Endothelial cell of umbilical vein (primary cell): ENCODE measurements around the gene LGI4. TPM values are rescaled to one million over a fixed set of nuclear protein-coding genes. Genes with fewer than 3 reads are reported as not detected.

ENCODE experiments used
- BruUV-seq: library from RNA; stranded (reverse); fragments of 400-500 nt; replicated peaks from 2 replicates; lab custom pipeline; 2021; lab: Mats Ljungman, UMichigan
- CTCF ChIA-PET: fragments of 300-600, 350-600 bp; sonication (Branson Sonifier 250); formaldehyde crosslinking; loops from one replicate; lab custom pipeline; 2021; ENCODE audit warnings: antibody characterized with exemption, inconsistent platforms; lab: Charles Lee
- POLR2A ChIA-PET: fragments of 300-600, 350-600 bp; sonication (Branson Sonifier 250); formaldehyde crosslinking; loops from one replicate; lab custom pipeline; 2021; ENCODE audit warnings: antibody characterized with exemption, inconsistent platforms; lab: Charles Lee
- DNase-seq: peaks from one replicate; pipeline ENCODE4 v3.0.0-alpha.2; 2011; ENCODE audit warnings: low read depth, low spot score
- FAIRE-seq: peaks from 2 replicates; lab custom pipeline; 2011; peaks lifted over from hg19 to GRCh38; lab: Jason Lieb, UNC
- H2AFZ ChIP-seq: 2 replicates; pipeline ENCODE4 v1.6.0; 2012; ENCODE audit warnings: low read depth, low read length, control low read depth, inconsistent platforms
- H3K27ac ChIP-seq: 2 replicates; pipeline ENCODE4 v1.5.1; 2011; ENCODE audit warnings: low read depth, mild to moderate bottlenecking, control low read depth, low read length, moderate library complexity; ENCODE audit not compliant: insufficient read depth
- H3K27me3 ChIP-seq, 2 experiments: 2 replicates each; pipeline versions ENCODE4 v1.6.0 to v1.6.1; 2011; ENCODE audit warnings: low read length in 2 of 2, mixed read lengths in 1 of 2; ENCODE audit not compliant: control insufficient read depth in 2 of 2, insufficient read depth in 2 of 2
- H3K36me3 ChIP-seq, 2 experiments: 2 replicates in 1 of 2; 3 replicates in 1 of 2; pipeline ENCODE4 v1.5.1; 2011; ENCODE audit warnings: low read length in 2 of 2, mild to moderate bottlenecking in 1 of 2, moderate library complexity in 1 of 2; ENCODE audit not compliant: control insufficient read depth in 2 of 2, insufficient read depth in 2 of 2; ENCODE audit errors: extremely low read depth in 1 of 2
- H3K4me1 ChIP-seq: 3 replicates; pipeline ENCODE4 v1.5.1; 2011; ENCODE audit warnings: mild to moderate bottlenecking, low read length; ENCODE audit not compliant: control insufficient read depth, insufficient read depth; ENCODE audit errors: extremely low read depth
- H3K4me2 ChIP-seq: 2 replicates; pipeline ENCODE4 v1.6.1; 2011; ENCODE audit warnings: low read length, control low read depth, mixed read lengths; ENCODE audit not compliant: insufficient read depth
- H3K4me3 ChIP-seq, 3 experiments: fragments of 200-600 bp in 1 of 3; sonication (generic), shearing (Covaris generic) in 1 of 3; replicated peaks in 1 of 3; 2 replicates each; pipeline ENCODE4 v1.5.1; 2011 to 2016; ENCODE audit warnings: control low read depth in 3 of 3, low read length in 3 of 3, mild to moderate bottlenecking in 2 of 3, inconsistent platforms in 1 of 3, low read depth in 1 of 3, moderate library complexity in 1 of 3; ENCODE audit not compliant: insufficient read depth in 1 of 3
- H3K79me2 ChIP-seq: 2 replicates; pipeline ENCODE4 v1.6.0; 2012; ENCODE audit warnings: low read length, inconsistent platforms; ENCODE audit not compliant: control insufficient read depth, insufficient read depth
- H3K9ac ChIP-seq: replicated peaks from 2 replicates; pipeline ENCODE3; 2011; ENCODE audit warnings: low read length, control low read depth; ENCODE audit not compliant: insufficient read depth; ENCODE audit errors: extremely low read depth
- H3K9me1 ChIP-seq: replicated peaks from 3 replicates; pipeline ENCODE4 v1.6.0; 2011; ENCODE audit warnings: mild to moderate bottlenecking, low read length; ENCODE audit not compliant: control insufficient read depth, insufficient read depth; ENCODE audit errors: extremely low read depth
- H3K9me3 ChIP-seq: replicated peaks from 2 replicates; pipeline ENCODE4 v1.5.1; 2012; ENCODE audit warnings: low read length, inconsistent platforms; ENCODE audit not compliant: control insufficient read depth, insufficient read depth
- H4K20me1 ChIP-seq: replicated peaks from 2 replicates; pipeline ENCODE3; 2011; ENCODE audit warnings: mild to moderate bottlenecking, low read length; ENCODE audit not compliant: control insufficient read depth, insufficient read depth; ENCODE audit errors: extremely low read depth
- CTCF ChIP-seq, 2 donors: IDR thresholded peaks; 1 replicate in 1 of 2; 2 replicates in 1 of 2; pipeline ENCODE4 v1.5.1; 2011; ENCODE audit warnings: low read length in 2 of 2, mild to moderate bottlenecking in 2 of 2, moderate library complexity in 2 of 2, control low read depth in 1 of 2, inconsistent platforms in 1 of 2, low read depth in 1 of 2; ENCODE audit not compliant: insufficient read depth in 1 of 2; ENCODE audit errors: extremely low read depth in 1 of 2
- GATA2 ChIP-seq: IDR thresholded peaks from 2 replicates; pipeline ENCODE4 v1.7.0; 2011; ENCODE audit warnings: low read depth, mild to moderate bottlenecking, moderate library complexity, mixed read lengths, low read length; ENCODE audit not compliant: insufficient read length, insufficient read depth
- POLR2A ChIP-seq: IDR thresholded peaks from 2 replicates; pipeline ENCODE4 v1.6.1; 2012; ENCODE audit warnings: low read depth, mild to moderate bottlenecking, control low read depth, low read length
- dilution Hi-C: fragments of 300-500 bp; cut with MboI; formaldehyde crosslinking; loops from one replicate; pipeline ENCODE4 v1.15.0; 2019; ENCODE audit warnings: low sequenced_read_pairs; ENCODE audit not compliant: extremely low pct_ligation_motif_present
- intact Hi-C: fragments of 100-400 bp; cut with micrococcal nuclease; formaldehyde crosslinking; loops from one replicate; pipeline ENCODE4 v1.10.0; 2022
- polyA plus RNA-seq, 4 experiments: library from polyadenylated mRNA; depleted of rRNA in 3 of 4; stranded (reverse) in 3 of 4; unstranded in 1 of 4; fragments of >200 nt; gene quantifications; 2 replicates each; pipeline versions ENCODE4 v1.2.1 to v1.2.3, GENCODE V29; 2011 to 2012; ENCODE audit warnings: missing spikeins in 1 of 4
- total RNA-seq: library from RNA; stranded (reverse); gene quantifications from 2 replicates; pipeline ENCODE4 v1.2.3, GENCODE V29; 2021
- TF ChIP-seq, protein P1 (sequence below): IDR thresholded peaks from 2 replicates; pipeline ENCODE4 v1.6.1; 2011; ENCODE audit not compliant: insufficient read depth, insufficient read length

The LGI4 gene
- total and polyA plus RNA-seq, 2 donors (not counting 3 experiments of a cell fraction or from before 2014, with no cell fraction given): not detected

- H3K79me2 ChIP-seq: no peaks in the 10 kb centered on the region
- H3K9me1 ChIP-seq: no peaks in the 10 kb centered on the region
- FAIRE-seq (no peak), DNase-seq (no peak)
- TF ChIP-seq CTCF (IDR thresholded peaks at IDR 0.05; ENCODE audit: extremely low read depth in 1 of 2, insufficient read depth in 1 of 2, low read depth in 1 of 2, low read length in 2 of 2) (no peak), GATA2 (no peak), POLR2A (no peak)
- TF ChIP-seq, protein P1, sequence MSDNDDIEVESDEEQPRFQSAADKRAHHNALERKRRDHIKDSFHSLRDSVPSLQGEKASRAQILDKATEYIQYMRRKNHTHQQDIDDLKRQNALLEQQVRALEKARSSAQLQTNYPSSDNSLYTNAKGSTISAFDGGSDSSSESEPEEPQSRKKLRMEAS: no peak
- H3K9me3 ChIP-seq: no peaks in the 10 kb centered on the region
- H2AFZ ChIP-seq: no peak overlapping the region
- peaks cover under 1% of the 10 kb centered on the region for H3K4me1 ChIP-seq
- no peak overlapping the region for H3K4me3 ChIP-seq
- no peaks in the 10 kb centered on the region for H3K36me3 ChIP-seq
- no peak overlapping the region for H3K4me2 ChIP-seq
- dilution Hi-C loops (no loop called here), intact Hi-C loops (no loop called here)
- H3K27me3 ChIP-seq: no peaks in the 10 kb centered on the region
- H3K9ac ChIP-seq: no peak overlapping the region
- no peak overlapping the region for H3K27ac ChIP-seq
- no TSS peak for BruUV-seq
- CTCF ChIA-PET: interaction anchor here (2.3 kb wide), 1 partner anchor 16 kb away, joined by 12 read pairs; the partner anchor contains the start of gene LGI4
- POLR2A ChIA-PET: no interaction called here
- H4K20me1 ChIP-seq: no peaks in the 10 kb centered on the region
Measured at GRCh38 chr19:35119091-35119490, 15.8 kb downstream of the LGI4 start.
